Peyer's patch (tissue), 4 donors: ENCODE measurements around the gene USP6. TPM values are rescaled to one million over a fixed set of nuclear protein-coding genes. Genes with fewer than 3 reads are reported as not detected.

Experiments used
- DNase-seq, 3 donors: peaks; one replicate each; pipeline ENCODE4 v3.0.0-alpha.2; 2017 to 2019
- H3K27ac ChIP-seq, 4 donors: fragments of 200-600 bp; sonication (generic); one replicate each; pipeline ENCODE4 v1.5.1; 2016 to 2019
- H3K27me3 ChIP-seq, 2 donors: fragments of 200-600 bp; sonication (generic); one replicate each; pipeline ENCODE4 v1.5.1; 2019
- H3K36me3 ChIP-seq, 3 donors: fragments of 200-600 bp; sonication (generic); one replicate each; pipeline ENCODE4 v1.5.1; 2016 to 2019
- H3K4me1 ChIP-seq, 4 donors: fragments of 200-600 bp; sonication (generic); one replicate each; pipeline ENCODE4 v1.5.1; 2016 to 2019
- H3K4me3 ChIP-seq, 4 donors: fragments of 200-600 bp; sonication (generic); 1 replicate in 3 of 4; 2 replicates in 1 of 4; pipeline ENCODE4 v1.5.1; 2016 to 2019; ENCODE audit warnings: mild to moderate bottlenecking in 1 of 4
- H3K9me3 ChIP-seq, 4 donors: fragments of 200-600 bp; sonication (generic); one replicate each; pipeline ENCODE4 v1.5.1; 2016 to 2019; ENCODE audit warnings: mild to moderate bottlenecking in 1 of 4
- CTCF ChIP-seq, 6 experiments: fragments of 450-650 bp in 4 of 6; fragments of 200-600 bp in 2 of 6; sonication (generic) in 1 of 6; IDR thresholded peaks; one replicate each; pipeline ENCODE4 v1.5.1; 2017 to 2019; ENCODE audit warnings: antibody characterized with exemption in 6 of 6, mild to moderate bottlenecking in 3 of 6, moderate library complexity in 1 of 6
- POLR2A ChIP-seq, 2 donors: fragments of 450-650 bp; IDR thresholded peaks; one replicate each; pipeline ENCODE4 v1.5.1; 2017; ENCODE audit warnings: antibody characterized with exemption in 2 of 2, mild to moderate bottlenecking in 2 of 2, moderate library complexity in 2 of 2
- total RNA-seq, 4 donors: library from RNA; depleted of rRNA; stranded (reverse); fragments of >200 nt; gene quantifications; one replicate each; pipeline ENCODE4 v1.1.0, GENCODE V29; 2016

Gene USP6
- total RNA-seq, 4 donors from 2014 or later = under 0.01 to 0.18 TPM; not detected in 2

GRCh38 chr17:5097101-5097834, 18.6 kb upstream of the USP6 start:
- peak overlapping the region in 3 of 4 donors; percentile 55 to 60 (median 60) for H3K27ac ChIP-seq
- peaks cover 0 to 4% (median 0%) of the 10 kb centered on the region in 3 donors for H3K36me3 ChIP-seq
- H3K4me1 ChIP-seq = no peaks in the 10 kb centered on the region
- H3K4me3 ChIP-seq = peak overlapping the region; percentile 27 to 55 (median 48)
- peaks cover 0 to 47% (median 25%) of the 10 kb centered on the region in 4 donors for H3K9me3 ChIP-seq
- H3K27me3 ChIP-seq = no peaks in the 10 kb centered on the region
- TF ChIP-seq POLR2A (IDR thresholded peaks at IDR 0.05) (no peak), CTCF (IDR thresholded peaks at IDR 0.05) (no peak)
- peak in 2 of 3 donors; percentile 42 to 77 for DNase-seq

GRCh38 chr17:5099271-5099670, 16.6 kb upstream of the USP6 start:
- Histone ChIP-seq H3K27ac (no peak overlapping the region), H3K9me3 (peaks cover 0 to 28% (median 15%) of the 10 kb centered on the region in 4 donors), H3K4me3 (no peak overlapping the region), H3K27me3 (no peaks in the 10 kb centered on the region), H3K4me1 (no peaks in the 10 kb centered on the region), H3K36me3 (no peaks in the 10 kb centered on the region)
- TF ChIP-seq POLR2A (IDR thresholded peaks at IDR 0.05) = no peak
- no peak for TF ChIP-seq CTCF (IDR thresholded peaks at IDR 0.05)
- DNase-seq = no peak

- H3K4me3 ChIP-seq = no peak overlapping the region
- H3K4me1 ChIP-seq = no peaks in the 10 kb centered on the region
- no peak for DNase-seq
- TF ChIP-seq CTCF (IDR thresholded peaks at IDR 0.05) = no peak
- TF ChIP-seq POLR2A (IDR thresholded peaks at IDR 0.05) = no peak
- H3K27ac ChIP-seq = no peak overlapping the region
- H3K36me3 ChIP-seq = peaks cover 0 to 8% (median 0%) of the 10 kb centered on the region in 3 donors
- H3K27me3 ChIP-seq = no peaks in the 10 kb centered on the region
- H3K9me3 ChIP-seq = peaks cover 0 to 15% (median 9%) of the 10 kb centered on the region in 4 donors
Measured at GRCh38 chr17:5100832-5101231, 15.0 kb upstream of the USP6 start.

- Histone ChIP-seq H3K36me3 (peaks cover 0 to 35% (median 0%) of the 10 kb centered on the region in 3 donors), H3K4me3 (peak overlapping the region; percentile 54 to 98 (median 92)), H3K27me3 (peaks cover 0 to 4% of the 10 kb centered on the region in 2 donors), H3K4me1 (peaks cover 0 to 14% (median 3%) of the 10 kb centered on the region in 4 donors), H3K9me3 (peaks cover 0 to 3% (median 0%) of the 10 kb centered on the region in 4 donors), H3K27ac (peak overlapping the region in 1 of 4 donors; percentile 87)
- no peak for DNase-seq
- TF ChIP-seq CTCF (IDR thresholded peaks at IDR 0.05) = no peak
- TF ChIP-seq POLR2A (IDR thresholded peaks at IDR 0.05) = no peak
Measured at GRCh38 chr17:5110816-5111215, 5.0 kb upstream of the USP6 start.

GRCh38 chr17:5111402-5112204, 4.2 kb upstream of the USP6 start, which contains the start of gene ZNF232:
TSS of gene ZNF232 (minus strand) at chr17:5111878. CDS start at chr17:5111822, 56 bp downstream.
- Histone ChIP-seq H3K27ac (peak within 1 kb of the TSS; percentile 56 to 87 (median 78)), H3K27me3 (peaks cover 0 to 9% of the 10 kb centered on the region in 2 donors), H3K4me3 (peak within 1 kb of the TSS; percentile 54 to 98 (median 92)), H3K9me3 (peaks cover 0 to 6% (median 0%) of the 10 kb centered on the region in 4 donors), H3K36me3 (peaks cover 0 to 28% (median 0%) of the 10 kb centered on the region in 3 donors), H3K4me1 (peaks cover 0 to 14% (median 3%) of the 10 kb centered on the region in 4 donors)
- TF ChIP-seq POLR2A (IDR thresholded peaks at IDR 0.05) (peak; percentile 32 to 48), CTCF (IDR thresholded peaks at IDR 0.05) (peak in 1 of 6 experiments; percentile 26)
- peak; percentile 85 to 98 (median 97) for DNase-seq
